T47D (cell line): Measurements from ENCODE around the gene CREB1.

Experiments used
- DNase-seq, 2 experiments: peaks; one replicate each; pipeline versions ENCODE4 v3.0.0 to v3.0.0-alpha.2; 2011 to 2012; ENCODE audit warnings: low read depth in 1 of 2, low spot score in 1 of 2
- JUND ChIP-seq: IDR thresholded peaks from 2 replicates; pipeline ENCODE4 v1.6.1; 2012; ENCODE audit warnings: low read depth
- in situ Hi-C: cut with HindIII; loops from 2 replicates; pipeline ENCODE4 v1.10.0; 2016; ENCODE audit warnings: low sequenced_read_pairs, low pct_unique_long_range_greater_than_20kb

The CREB1 gene

GRCh38 chr2:207510148-207510547 lies 19.6 kb upstream of the CREB1 start:
- no peak for TF ChIP-seq JUND
- in situ Hi-C loops, result no loop called here
- DNase-seq, result no peak

- TF ChIP-seq JUND, result no peak
- in situ Hi-C loops, result no loop called here
- DNase-seq, result peak in 1 of 2 experiments; percentile 4
Observed at GRCh38 chr2:207511851-207512250, 17.9 kb upstream of the CREB1 start.

- peak in 1 of 2 experiments; percentile 42 for DNase-seq
- in situ Hi-C loops, result no loop called here
- no peak for TF ChIP-seq JUND
Observed at GRCh38 chr2:207512356-207512755, 17.4 kb upstream of the CREB1 start.

- in situ Hi-C loops, result no loop called here
- DNase-seq, result no peak
- TF ChIP-seq JUND, result no peak
Observed at GRCh38 chr2:207513551-207514257, 16.1 kb upstream of the CREB1 start.

GRCh38 chr2:207514451-207514850 lies 15.3 kb upstream of the CREB1 start:
- in situ Hi-C loops, result no loop called here
- no peak for TF ChIP-seq JUND

GRCh38 chr2:207515671-207516070 lies 14.1 kb upstream of the CREB1 start:
- in situ Hi-C loops, result no loop called here
- TF ChIP-seq JUND, result no peak
- no peak for DNase-seq

More at GRCh38 chr2:207514451-207514850, 15.3 kb upstream of the CREB1 start:
- DNase-seq, result no peak

- no peak for TF ChIP-seq JUND
- in situ Hi-C loops, result no loop called here
- no peak for DNase-seq
Observed at GRCh38 chr2:207516206-207516605, 13.6 kb upstream of the CREB1 start.

- TF ChIP-seq JUND, result no peak
- in situ Hi-C loops, result no loop called here
- no peak for DNase-seq
Observed at GRCh38 chr2:207523005-207523404, 6.8 kb upstream of the CREB1 start.

- TF ChIP-seq JUND, result no peak
- in situ Hi-C loops, result no loop called here
- no peak for DNase-seq
Observed at GRCh38 chr2:207525296-207525695, 4.5 kb upstream of the CREB1 start.

GRCh38 chr2:207528980-207529329 lies 807 bp upstream of the CREB1 start:
- TF ChIP-seq JUND, result no peak
- in situ Hi-C loops, result no loop called here
- peak; percentile 7 to 10 for DNase-seq

GRCh38 chr2:207530160-207531031 lies 634 bp downstream of the CREB1 start:
- in situ Hi-C loops, result no loop called here
- no peak for TF ChIP-seq JUND
- DNase-seq, result peak; percentile 13 to 44

- no peak for DNase-seq
- TF ChIP-seq JUND, result no peak
- in situ Hi-C loops, result no loop called here
Observed at GRCh38 chr2:207531032-207531952, 1.5 kb downstream of the CREB1 start.

GRCh38 chr2:207532676-207533075 lies 2.9 kb downstream of the CREB1 start:
- no peak for TF ChIP-seq JUND
- no peak for DNase-seq
- in situ Hi-C loops, result no loop called here
